Calu3 (cell line): ENCODE data around the gene MYH9. TPM values are rescaled to one million over a fixed set of nuclear protein-coding genes. Genes with fewer than 3 reads are reported as not detected.

Source experiments
- BruUV-seq: library from RNA; stranded (reverse); fragments of 400-500 nt; replicated peaks from 2 replicates; lab custom pipeline; 2021; lab: Mats Ljungman, UMichigan
- CTCF ChIA-PET: fragments of 300-600 bp; sonication (Branson Sonifier 250); formaldehyde crosslinking; loops from one replicate; lab custom pipeline; 2022; ENCODE audit warnings: antibody characterized with exemption; lab: Charles Lee
- DNase-seq: peaks from one replicate; pipeline ENCODE4 v3.0.0; 2022
- H3K27ac Mint-ChIP-seq: one replicate; pipeline ENCODE4 v1.8.0; 2022; ENCODE audit warnings: mixed read lengths; ENCODE audit not compliant: unreplicated experiment
- H3K27me3 Mint-ChIP-seq: one replicate; pipeline ENCODE4 v1.8.0; 2022; ENCODE audit warnings: mixed read lengths; ENCODE audit not compliant: unreplicated experiment
- H3K36me3 Mint-ChIP-seq: one replicate; pipeline ENCODE4 v1.8.0; 2022; ENCODE audit warnings: mild to moderate bottlenecking, moderate library complexity, mixed read lengths; ENCODE audit not compliant: insufficient read depth, unreplicated experiment
- H3K4me1 Mint-ChIP-seq: one replicate; pipeline ENCODE4 v1.8.0; 2022; ENCODE audit warnings: mild to moderate bottlenecking, low read depth, mixed read lengths; ENCODE audit not compliant: unreplicated experiment
- H3K4me3 Mint-ChIP-seq: one replicate; pipeline ENCODE4 v1.8.0; 2022; ENCODE audit warnings: mild to moderate bottlenecking, low read depth, moderate library complexity, mixed read lengths; ENCODE audit not compliant: unreplicated experiment
- H3K9me3 Mint-ChIP-seq: one replicate; pipeline ENCODE4 v1.8.0; 2022; ENCODE audit warnings: low read depth, mixed read lengths; ENCODE audit not compliant: unreplicated experiment
- intact Hi-C: fragments of 100-400 bp; cut with micrococcal nuclease; formaldehyde crosslinking; loops from one replicate; pipeline ENCODE4 v1.10.0; 2022; ENCODE audit not compliant: unreplicated experiment
- total RNA-seq: library from RNA; stranded (reverse); gene quantifications from 2 replicates; pipeline ENCODE4 v1.2.3, GENCODE V29; 2022
- TF ChIP-seq, protein P1 (sequence below): fragments of 200-600 bp; IDR thresholded peaks from one replicate; pipeline ENCODE4 v1.8.0; 2022; ENCODE audit warnings: antibody characterized with exemption; ENCODE audit not compliant: unreplicated experiment

Gene MYH9
- total RNA-seq, 1 experiment from 2014 or later = 606 TPM

DNA sequence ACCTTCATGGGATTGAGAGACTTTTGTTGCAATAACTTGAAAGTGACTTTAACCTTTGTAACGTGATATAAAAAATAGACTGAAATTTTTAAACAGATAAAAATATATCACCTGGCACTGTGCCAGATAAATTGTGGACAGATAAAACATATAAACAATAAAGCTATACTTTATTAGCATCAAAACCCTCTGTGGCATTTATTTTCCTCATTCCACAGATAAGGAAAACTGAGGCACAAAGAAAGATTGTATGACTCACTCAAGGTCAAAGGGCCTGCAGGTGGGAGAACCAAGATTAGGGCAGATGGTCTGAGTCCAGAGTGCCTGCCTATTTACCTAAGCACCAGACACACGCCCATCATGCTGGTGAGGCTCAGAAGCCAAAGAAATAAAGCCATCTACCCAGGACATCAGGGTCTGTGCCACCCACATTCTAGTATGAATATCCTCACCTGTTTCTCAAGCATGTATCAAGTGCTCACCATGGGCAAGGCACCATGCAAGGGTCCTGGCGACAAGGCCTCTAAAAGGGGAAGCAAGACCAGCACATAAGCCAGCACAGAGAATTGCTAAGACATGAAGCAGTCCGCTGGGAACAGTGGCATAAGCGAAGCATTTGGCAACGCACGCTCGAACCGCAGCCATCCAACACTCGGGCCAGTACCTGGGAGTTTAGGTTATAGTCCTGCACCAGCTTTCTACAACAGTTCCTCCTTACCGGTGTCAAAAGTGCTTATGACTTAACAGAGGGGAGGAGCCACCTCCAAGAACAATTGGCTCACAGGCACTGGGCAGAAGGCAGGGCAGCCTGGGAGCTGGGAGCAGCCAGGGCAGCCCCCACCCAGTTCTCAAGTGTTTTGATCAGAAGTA lies 17.6 kb downstream of the MYH9 start:
- Mint-ChIP-seq H3K36me3 (peaks cover 81% of the 10 kb centered on the region), H3K4me3 (peak overlapping the region; percentile 58), H3K27me3 (no peaks in the 10 kb centered on the region), H3K4me1 (peaks cover 84% of the 10 kb centered on the region), H3K9me3 (no peaks in the 10 kb centered on the region), H3K27ac (peak overlapping the region; percentile 80)
- CTCF ChIA-PET = interaction anchor here (0.5 to 1.8 kb wide), 13 partner anchors 9 to 1491 kb away, joined by 3 to 7 read pairs (median 4); no protein-coding TSS in a partner anchor
- TSS peak; percentile 46 for BruUV-seq
- DNase-seq = peak; percentile 77
- intact Hi-C loops = loop anchor here (2.0 kb wide), 1 partner anchor 41 kb away; no protein-coding TSS in a partner anchor
- TF ChIP-seq, protein P1, sequence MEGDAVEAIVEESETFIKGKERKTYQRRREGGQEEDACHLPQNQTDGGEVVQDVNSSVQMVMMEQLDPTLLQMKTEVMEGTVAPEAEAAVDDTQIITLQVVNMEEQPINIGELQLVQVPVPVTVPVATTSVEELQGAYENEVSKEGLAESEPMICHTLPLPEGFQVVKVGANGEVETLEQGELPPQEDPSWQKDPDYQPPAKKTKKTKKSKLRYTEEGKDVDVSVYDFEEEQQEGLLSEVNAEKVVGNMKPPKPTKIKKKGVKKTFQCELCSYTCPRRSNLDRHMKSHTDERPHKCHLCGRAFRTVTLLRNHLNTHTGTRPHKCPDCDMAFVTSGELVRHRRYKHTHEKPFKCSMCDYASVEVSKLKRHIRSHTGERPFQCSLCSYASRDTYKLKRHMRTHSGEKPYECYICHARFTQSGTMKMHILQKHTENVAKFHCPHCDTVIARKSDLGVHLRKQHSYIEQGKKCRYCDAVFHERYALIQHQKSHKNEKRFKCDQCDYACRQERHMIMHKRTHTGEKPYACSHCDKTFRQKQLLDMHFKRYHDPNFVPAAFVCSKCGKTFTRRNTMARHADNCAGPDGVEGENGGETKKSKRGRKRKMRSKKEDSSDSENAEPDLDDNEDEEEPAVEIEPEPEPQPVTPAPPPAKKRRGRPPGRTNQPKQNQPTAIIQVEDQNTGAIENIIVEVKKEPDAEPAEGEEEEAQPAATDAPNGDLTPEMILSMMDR = no peak

DNA sequence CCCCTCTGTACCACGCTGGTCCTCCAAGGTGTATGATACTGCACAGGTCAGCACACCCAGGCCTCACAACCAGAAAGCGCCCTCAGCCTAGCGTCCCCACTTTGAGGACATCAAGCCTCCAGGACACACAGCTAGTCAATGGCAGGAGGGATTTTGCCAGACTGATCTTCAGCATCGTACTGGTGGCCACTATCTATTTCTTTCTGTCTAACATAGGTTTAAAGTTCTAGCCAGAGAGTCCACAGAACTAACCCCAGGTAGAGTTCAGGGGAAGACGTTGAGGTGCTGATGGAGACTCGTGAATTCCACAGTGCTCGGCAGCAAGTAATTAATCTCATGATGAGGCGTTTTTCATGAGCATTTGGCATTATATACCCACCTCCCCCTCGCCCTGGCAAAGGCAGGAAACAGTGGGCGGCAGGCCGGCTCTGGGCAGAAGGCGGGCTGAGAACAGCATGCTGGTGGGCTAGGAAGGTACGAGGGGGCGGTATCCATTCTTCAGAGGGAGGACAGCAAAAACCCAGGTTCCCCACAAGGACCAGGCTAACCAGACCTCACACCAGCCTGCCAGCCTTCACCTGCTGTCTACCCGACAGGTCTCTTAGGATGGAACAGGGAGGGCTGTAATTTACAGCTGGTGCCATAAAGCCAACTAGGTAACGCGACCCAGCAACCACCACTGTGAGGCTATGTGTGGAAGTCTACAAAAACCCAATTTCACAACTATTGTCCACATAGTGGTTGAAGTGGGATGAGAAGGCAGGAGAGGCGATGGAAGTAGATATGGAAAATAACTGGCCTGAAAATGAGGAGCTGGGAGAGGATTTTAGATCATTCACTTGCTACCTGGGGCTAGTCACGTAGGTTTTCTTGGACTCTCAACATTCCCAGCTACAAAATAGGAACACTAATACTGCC lies 18.5 kb downstream of the MYH9 start:
- CTCF ChIA-PET = interaction anchor here (1.0 to 1.8 kb wide), 7 partner anchors 8 to 93 kb away, joined by 3 to 7 read pairs (median 5); no protein-coding TSS in a partner anchor
- TF ChIP-seq, protein P1 = no peak
- Mint-ChIP-seq H3K36me3 (peaks cover 81% of the 10 kb centered on the region), H3K27me3 (no peaks in the 10 kb centered on the region), H3K9me3 (no peaks in the 10 kb centered on the region), H3K27ac (peak overlapping the region; percentile 80), H3K4me1 (peaks cover 84% of the 10 kb centered on the region), H3K4me3 (peak overlapping the region; percentile 58)
- intact Hi-C loops = no loop called here
- BruUV-seq = no TSS peak
- no peak for DNase-seq

DNA sequence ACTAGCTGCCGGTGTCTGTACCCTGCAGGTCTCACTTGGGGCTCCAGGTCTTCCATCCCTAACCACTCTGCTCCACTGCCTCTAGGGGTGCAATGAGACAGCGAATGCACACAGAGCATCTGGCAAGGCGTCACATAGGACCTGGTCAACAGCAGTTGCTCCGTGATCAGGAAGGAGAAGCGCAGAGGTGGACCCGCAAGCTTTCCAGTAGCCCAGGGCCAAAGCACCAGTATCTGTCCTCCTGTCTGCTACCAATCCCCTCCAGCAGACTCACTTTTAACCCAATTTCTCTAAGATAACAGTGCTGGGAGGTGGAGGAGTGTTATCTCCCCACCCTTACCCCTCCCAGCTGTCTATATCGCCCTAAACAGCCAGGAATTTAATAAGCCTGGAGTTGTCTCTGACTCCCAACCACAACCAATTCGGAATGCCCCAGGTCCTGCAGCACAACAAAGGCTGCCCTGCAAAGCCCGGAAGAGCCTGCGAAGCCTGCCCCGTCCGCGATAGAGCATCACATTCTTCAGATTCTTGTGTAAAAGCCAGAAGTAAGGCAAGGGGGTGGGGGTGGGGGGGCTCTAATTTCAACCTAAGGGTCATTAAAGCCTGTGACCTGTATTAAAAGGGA lies 19.3 kb downstream of the MYH9 start:
- Mint-ChIP-seq H3K4me3 (peak overlapping the region; percentile 58), H3K4me1 (peaks cover 86% of the 10 kb centered on the region), H3K36me3 (peaks cover 79% of the 10 kb centered on the region), H3K27ac (peak overlapping the region; percentile 80), H3K27me3 (no peaks in the 10 kb centered on the region), H3K9me3 (no peaks in the 10 kb centered on the region)
- BruUV-seq = no TSS peak
- intact Hi-C loops = no loop called here
- CTCF ChIA-PET = interaction anchor here (1.3 kb wide), 1 partner anchor 37 kb away, joined by 5 read pairs; no protein-coding TSS in a partner anchor
- DNase-seq = peak; percentile 62
- TF ChIP-seq, protein P1 = no peak

DNA sequence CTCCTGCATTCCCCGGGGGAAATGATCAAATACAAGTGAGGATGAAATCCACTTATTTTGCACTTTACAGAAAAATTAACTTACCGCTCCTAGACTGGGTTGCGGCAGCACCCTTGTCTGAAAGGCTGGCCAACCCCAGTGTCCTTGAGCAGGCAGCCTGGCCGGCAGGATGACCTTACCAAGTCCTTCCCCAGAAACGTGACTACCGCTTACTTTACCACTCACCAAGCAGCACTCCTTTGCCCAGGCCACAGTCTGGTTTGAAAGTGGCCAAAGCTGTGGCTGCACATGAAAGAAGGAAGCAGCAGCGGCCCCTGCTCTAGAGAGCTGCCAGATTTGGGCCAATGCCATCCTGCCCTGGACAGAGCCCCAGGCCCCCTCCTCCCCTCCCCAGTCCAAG lies 20.3 kb downstream of the MYH9 start:
- DNase-seq = no peak
- no TSS peak for BruUV-seq
- TF ChIP-seq, protein P1 = no peak
- Mint-ChIP-seq H3K4me3 (peak overlapping the region; percentile 24), H3K27ac (no peak overlapping the region), H3K27me3 (no peaks in the 10 kb centered on the region), H3K36me3 (peaks cover 75% of the 10 kb centered on the region), H3K9me3 (no peaks in the 10 kb centered on the region), H3K4me1 (peaks cover 86% of the 10 kb centered on the region)
- intact Hi-C loops = no loop called here
- CTCF ChIA-PET = interaction anchor here (1.3 kb wide), 1 partner anchor 36 kb away, joined by 5 read pairs; no protein-coding TSS in a partner anchor
